Endothelial cell of hepatic sinusoid (primary cell): ENCODE data around the gene PRKAR1B.
"Not testable (repeated sequence)": the region's sequence is repeated elsewhere in the genome, so short reads cannot be mapped to it uniquely, and the experiment has no call there.

Source experiments
- in situ Hi-C: cut with HindIII; loops from 2 replicates; pipeline ENCODE4 v1.10.0; 2017; ENCODE audit warnings: low sequenced_read_pairs

PRKAR1B gene

DNA sequence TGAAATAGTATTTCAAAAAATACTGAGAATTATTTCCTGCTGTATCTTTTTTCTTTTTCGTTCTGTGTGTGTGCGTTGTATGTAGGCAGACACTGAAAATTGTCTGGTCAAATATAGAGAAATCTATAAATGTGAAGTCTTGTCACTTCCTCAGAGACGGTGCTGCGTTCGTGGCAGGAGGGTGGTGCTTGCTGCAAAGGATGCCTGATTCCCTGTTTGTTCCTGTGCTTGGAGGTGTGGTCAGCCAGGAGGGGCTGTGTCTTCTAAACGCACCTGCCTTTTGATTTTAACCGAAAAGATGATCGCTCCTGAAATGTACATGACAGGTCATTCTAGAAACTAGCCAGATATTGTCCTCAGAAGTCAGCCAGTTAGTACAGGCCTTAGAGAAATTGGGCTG, 32.5 kb upstream of the PRKAR1B start:
- in situ Hi-C loops: no loop called here

DNA sequence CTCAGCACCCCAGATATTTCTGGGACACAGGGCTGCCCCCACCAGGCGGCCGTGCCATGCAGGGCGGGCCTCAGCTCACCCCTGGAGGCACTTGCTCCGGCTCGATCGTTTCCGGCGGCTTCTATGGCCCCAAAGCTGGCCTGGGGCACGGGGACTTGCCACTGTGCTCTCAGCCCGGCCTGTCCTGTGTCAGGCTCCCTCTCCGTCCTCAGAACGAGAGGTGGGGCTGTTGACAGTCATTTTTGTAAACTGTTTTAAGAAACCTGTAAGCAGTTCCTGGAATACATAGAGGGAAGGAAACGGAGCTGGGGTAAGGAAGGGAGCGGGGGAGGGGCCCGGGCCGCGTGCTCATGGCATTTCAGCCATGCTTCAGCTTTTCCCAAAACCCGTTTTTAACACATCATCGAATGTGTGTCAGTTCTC, 30.7 kb upstream of the PRKAR1B start:
- in situ Hi-C loops: no loop called here

DNA sequence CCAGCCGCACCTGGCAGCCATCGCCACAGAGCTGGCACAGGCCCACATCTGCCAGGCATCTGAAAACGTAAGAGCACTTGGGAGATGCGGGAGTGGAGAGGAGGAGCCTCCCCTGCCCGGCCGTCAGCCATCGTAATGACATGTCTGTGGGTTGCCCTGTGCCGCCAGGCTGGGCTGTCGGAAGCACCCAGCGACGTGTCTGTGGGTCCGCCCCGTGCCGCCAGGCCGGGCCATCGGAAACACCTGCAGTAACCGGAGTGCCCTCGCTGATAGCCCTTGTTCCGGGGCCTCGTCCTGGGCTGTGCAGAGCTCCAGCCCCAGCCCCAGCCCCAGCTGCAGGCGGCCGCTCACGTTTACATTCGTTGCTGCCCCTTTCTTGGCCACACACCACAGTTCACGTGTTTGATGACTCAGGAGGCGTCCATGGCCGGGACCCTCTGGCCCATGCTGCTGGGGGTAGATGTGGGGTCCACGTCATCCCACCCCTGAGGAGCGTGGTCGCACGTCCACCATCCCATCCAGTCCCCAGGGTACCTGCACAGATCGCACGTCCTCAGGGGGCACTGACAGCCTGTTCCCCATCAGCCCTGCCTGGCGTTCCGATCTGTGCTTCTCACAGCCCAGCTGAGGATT, 30.0 kb upstream of the PRKAR1B start:
- in situ Hi-C loops: no loop called here

DNA sequence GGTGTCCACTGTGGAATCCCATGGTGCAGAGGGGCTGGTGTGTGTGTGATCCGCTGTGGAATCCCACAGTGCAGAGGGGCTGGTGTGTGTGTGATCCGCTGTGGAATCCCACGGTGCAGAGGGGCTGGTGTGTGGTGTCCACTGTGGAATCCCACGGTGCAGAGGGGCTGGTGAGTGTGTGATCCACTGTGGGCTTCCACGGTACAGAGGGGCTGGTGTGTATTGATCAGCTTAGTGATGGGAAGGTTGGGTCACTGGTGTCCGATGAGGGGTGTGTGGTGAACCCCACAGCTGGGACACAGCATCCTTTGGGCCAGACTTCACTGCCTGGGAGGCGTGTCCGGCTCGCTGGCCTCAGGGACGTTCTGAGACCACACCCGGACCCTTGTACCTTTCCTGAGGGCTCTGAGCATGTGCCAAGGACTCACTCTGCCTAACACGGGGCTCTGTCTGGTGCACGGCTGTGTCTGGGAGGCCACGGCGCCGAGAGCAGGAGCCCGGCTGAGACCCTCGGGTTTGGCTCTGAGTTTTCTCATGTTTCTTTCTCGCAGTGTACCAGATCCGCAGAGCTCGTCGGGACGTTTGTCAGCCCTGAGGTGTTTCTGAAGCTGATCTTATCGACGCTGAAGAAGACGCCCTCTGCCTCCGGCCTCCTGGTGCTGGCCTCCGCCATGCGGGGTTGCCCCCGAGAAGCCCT, 29.3 kb upstream of the PRKAR1B start:
- in situ Hi-C loops: no loop called here

DNA sequence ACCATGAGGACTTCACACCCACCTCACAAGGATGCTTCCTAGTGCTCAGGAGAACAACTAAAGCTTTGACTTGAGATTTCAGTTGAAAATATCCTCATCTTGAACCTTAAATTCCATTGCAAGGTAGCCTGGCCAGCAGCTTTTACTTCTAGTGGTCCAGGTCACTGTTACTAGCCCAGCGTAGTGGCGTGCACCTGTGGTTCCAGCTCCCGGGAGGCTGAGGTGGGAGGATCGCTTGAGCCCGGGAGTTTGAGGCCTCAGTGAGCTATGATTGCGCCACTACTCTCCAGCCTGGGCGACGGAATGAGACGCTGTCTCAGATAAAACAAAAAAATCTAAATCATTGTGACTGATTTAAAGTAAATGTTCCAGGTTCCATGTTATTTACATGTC, 28.3 kb upstream of the PRKAR1B start:
- in situ Hi-C loops: no loop called here

DNA sequence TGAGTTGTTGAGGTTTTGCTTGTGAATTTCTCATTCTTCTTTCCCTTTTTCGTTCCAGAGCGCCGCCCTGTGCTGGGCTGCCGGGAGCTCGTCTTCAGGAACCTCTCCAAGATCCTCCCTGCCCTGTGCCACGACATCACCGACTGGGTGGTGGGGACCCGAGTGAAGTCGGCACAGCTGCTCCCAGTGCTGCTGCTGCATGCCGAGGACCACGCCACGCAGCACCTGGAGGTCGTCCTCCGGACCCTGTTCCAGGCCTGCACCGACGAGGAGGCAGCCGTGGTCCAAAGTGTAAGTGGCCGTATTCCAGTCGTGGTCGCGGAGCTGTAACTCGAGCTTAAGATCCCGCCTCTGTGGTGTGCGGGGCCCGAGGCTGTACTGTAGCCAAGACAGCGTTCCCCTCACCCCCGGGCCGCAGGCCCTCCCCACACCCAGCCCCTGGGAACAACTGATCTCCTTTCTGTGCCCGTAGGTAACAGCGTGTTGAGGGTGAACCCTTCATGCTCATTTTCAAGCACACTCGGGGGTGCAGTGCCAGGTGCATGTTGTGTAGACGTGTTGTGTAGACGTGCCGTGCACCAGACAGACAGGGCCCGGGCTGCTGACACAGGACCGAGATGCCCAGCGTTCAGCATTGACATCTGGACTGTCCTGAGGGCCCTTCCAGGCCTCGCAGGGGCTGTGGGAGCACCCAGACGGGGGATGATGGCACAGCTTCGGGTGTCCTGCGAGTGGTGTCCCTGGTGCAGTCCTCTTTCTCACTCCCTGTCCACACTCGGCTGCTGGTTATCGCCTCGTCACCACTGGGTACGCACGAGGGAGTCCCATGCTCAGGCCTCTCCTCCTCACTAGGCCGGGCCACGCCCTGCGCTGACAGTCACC, 27.7 kb upstream of the PRKAR1B start:
- in situ Hi-C loops: no loop called here

DNA sequence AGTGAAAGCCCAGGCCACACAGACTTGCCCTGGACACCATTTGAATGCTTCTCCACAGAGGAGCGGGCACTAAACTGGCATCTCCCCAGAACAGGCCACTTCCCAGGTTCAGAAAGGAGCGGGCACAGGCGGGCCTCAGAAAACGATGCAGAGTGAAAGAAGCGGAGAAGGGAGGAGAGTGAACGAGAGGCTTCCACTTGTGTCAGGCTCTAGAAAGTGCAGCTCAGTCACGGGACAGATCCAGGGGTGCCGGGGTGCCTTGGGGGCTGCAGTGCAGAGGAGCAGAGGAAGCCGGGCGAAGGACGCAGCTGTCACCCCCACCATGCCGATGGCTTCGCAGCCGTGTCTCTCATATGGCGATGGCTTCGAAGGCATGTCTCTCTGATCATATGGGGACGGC, 26.1 kb upstream of the PRKAR1B start:
- in situ Hi-C loops: no loop called here

DNA sequence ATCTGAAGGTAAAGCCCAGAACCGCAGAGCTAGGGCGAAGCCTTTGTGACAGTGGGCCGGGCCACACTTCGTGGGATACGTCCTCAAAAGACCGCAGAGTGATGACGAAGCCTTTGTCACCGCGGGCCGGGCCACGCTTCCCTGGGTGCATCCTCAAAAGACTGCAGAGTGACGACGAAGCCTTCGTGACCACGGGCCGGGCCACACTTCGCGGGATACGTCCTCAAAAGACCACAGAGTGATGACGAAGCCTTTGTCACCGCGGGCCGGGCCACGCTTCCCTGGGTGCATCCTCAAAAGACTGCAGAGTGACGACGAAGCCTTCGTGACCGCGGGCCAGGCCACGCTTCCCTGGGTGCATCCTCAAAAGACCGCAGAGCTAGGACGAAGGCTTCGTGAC, 25.2 kb upstream of the PRKAR1B start:
- in situ Hi-C loops: not testable (repeated sequence)

DNA sequence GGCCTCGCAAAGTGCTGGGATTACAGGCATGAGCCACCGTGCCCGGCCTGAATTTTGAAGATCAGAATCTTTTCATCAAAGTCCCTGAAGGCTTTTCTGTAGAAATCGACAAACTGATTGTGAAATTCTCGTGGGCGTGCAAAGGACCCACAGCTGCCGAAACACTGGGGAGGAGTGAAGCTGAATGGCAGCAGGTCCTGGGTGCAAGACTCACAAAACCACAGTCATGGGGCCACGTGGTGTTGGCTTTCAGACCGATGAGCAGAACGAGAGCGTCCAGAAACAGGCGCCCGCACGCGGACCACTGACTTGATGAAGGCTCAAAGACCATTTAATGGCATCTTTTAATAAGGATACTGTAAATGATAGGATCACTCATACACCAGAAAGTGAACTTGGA, 24.7 kb upstream of the PRKAR1B start:
- in situ Hi-C loops: no loop called here

DNA sequence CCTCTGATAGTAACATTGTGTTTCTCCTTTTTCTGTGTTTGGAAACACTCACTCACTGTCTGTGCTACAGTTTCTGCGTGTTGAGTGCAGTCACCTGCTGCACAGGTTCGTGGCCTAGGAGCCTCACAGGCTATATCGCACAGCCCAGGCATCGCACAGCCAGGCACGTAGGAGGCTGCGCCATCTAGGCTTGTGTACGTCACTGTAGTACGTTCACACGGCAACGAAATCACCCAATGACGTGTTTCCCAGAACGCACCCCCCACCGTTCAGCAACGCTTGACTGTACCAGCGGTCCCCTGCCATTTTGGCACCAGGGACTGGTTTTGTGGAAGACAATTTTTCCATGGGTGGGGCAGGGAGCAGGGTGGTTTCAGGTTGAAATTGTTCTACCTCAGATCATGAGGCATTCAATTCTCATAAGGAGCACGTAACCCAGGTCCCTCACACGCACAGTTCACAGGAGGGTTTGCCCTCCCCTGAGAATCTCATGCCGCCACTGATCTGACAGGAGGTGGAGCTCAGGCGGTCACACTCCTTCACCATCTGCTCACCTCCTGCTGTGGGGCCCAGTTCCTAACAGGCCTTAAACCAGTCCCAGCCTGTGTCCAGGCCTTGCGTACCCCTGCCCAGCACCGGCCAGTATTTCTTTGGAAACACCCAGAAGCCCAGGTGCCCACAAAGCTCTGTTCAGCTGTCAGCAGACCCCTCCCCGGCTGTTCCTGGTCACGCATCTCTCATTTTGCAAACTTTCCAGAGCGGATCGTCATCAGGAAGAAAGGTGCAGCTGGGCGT, 23.2 kb upstream of the PRKAR1B start:
- in situ Hi-C loops: no loop called here

DNA sequence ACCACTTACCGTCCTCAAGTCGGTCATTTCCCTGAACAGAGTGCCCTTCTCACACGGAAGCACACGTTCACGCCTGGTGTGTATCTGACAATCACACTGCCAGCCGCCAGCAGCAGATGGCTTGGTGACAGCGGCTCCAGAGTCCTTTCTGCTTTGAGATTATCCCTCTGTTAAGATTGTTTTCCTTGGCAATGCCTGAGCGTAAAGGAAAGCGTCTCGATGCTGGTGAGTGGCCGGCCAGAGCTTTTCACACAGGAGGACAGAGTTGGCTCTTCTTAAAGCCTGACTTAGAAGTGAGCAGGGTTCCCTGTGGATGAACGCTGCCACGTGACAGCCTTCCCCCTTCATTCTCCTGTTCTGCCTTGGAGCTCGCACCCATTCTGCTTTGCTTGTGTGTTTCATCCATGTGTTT, 22.1 kb upstream of the PRKAR1B start:
- in situ Hi-C loops: loop anchor here (5.0 kb wide), 1 partner anchor 82 kb away; no protein-coding TSS in a partner anchor

DNA sequence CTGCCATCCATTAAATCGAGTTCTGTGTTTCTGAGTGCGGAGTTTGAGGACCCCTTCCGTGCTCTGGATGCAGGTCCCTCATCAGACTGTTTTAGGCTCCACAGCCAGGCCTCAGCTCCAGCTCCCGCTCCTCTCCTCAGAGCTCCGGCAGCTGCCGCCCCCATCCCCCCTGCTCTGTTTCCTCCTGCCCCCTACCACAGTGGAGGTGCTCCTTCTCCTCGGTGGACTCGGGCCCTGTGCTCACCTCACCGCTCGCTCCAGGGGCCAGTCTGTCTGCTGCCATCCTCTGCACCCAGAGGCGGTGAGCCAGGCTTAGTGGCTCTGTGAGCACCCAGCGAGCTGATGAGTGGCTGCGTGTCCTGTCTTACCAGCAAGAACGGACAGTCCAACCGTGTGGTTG, 21.4 kb upstream of the PRKAR1B start:
- in situ Hi-C loops: loop anchor here (5.0 kb wide), 1 partner anchor 81 kb away; no protein-coding TSS in a partner anchor

DNA sequence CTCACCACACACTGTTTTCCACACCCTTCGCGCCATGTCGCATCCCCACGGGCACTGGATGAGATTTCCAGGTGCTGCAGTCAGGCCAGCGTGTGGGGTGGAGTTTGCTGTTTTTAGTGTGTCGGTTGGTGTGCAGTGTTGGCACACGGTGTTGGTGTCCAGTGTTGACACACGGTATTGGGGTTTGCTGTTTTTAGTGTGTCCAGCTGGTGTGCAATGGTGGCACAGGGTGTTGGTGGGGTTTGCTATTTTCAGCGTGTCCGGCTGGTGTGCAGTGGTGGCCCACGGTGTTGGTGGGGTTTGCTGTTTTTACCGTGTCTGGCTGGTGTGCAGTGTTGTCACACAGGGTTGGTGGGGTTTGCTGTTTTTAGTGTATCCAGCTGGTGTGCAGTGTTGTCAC, 20.1 kb upstream of the PRKAR1B start:
- in situ Hi-C loops: loop anchor here (5.0 kb wide), 1 partner anchor 80 kb away; no protein-coding TSS in a partner anchor

DNA sequence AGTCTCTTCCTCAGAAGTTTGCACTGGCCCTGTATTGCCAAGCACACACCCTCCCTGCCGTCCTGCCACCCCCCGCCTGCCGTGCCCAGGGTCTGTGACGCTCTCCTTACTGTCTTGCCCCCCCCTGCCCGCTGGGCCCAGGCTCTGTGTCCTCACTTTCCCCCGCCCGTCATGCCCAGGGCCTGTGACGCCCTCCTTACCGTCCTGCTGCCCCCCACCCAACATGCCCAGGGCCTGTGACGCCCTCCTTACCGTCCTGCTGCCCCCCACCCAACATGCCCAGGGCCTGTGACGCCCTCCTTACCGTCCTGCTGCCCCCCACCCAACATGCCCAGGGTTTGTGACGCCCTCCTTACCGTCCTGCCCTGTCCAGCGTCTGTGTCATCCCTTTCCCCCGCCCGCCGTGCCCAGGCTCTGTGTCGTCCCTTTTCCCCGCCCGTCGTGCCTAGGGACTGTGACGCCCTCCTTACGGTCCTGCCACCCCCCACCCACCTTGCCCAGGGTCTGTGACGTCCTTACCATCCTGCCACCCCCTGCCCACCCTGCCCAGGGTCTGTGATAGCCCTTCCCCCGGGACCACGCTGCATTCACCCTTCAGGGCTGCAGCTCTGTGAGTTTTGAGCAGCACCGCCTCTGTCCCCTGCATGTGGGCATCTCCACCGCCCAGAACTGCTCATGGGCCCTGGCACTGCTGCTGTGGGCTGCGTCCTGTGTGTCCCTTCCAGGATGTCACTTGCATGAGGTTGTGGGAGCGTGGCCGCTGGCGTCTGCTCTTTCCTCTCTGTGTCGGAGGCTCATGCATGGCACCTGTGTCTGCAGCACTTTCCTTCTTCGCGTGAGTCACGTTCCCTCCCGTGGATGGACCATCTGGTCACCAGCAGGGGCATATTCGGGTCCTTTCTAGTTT, 19.3 kb upstream of the PRKAR1B start:
- in situ Hi-C loops: loop anchor here (5.0 kb wide), 1 partner anchor 79 kb away; no protein-coding TSS in a partner anchor

DNA sequence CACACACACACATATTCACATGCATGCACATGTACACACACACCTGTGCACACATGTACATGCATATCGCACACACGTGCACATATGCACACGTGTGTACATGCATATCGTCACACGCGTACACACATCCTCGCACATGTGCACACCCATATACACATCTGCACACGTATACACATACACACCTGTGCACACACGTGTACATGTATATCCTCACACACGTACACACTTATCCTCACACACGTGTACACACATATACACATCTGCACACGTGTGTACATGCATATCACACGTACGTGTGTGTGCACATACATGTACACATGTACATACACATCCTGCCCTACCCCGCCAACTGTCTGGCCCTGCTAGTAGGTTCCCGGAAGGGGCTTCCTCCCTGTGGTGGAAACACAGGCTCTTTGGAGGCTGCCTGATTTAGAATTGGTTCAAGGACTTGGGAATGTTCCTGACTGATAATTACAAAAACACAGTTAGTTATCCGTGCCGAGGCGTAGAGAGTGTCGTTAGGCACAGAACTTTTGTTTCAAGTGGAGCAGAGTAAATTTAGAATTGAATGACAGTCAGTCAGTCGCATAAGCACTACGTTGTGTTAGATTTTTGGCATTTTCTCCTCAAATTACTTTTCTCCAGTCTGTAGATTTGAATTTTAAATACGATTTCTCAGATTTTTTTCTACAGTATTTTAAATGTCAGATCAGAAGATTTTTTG, 18.5 kb upstream of the PRKAR1B start:
- in situ Hi-C loops: loop anchor here (5.0 kb wide), 1 partner anchor 78 kb away; no protein-coding TSS in a partner anchor

DNA sequence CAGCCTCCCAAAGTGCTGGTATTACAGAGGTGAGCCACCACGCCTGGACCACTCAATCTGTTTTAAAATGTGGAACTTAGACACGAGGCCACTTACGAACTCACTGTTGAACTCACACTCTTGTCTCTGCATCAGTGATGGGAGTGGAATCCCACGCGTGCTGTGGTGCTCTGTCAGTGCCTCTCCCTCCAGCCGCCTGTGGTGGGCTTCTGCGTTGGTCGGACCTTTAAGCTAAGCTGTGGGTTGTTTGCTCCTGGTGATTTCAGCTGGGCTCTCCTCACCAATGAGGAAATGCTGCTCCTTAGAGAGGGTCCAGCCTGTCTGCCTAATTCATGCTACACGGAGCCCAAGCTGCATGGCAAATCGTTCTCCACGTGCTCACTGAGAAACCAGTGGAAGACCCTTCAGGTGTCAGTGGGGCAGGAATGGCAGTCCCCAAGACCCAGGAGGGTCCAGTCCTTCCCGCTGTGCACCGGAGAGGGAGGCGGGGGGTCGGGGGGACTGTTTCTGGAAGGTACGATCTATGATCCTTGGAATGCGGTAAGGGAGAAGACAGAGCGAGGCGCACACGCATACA, 17.9 kb upstream of the PRKAR1B start:
- in situ Hi-C loops: loop anchor here (5.0 kb wide), 1 partner anchor 78 kb away; no protein-coding TSS in a partner anchor

DNA sequence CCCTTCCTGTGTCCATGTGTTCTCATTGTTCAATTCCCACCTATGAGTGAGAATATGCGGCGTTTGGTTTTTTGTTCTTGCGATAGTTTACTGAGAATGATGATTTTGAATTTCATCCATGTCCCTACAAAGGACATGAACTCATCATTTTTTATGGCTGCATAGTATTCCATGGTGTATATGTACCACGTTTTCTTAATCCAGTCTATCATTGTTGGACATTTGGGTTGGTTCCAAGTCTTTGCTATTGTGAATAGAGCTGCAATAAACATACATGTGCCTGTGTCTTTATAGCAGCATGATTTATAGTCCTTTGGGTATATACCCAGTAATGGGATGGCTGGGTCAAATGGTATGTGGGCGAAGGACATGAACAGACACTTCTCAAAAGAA, 17.0 kb upstream of the PRKAR1B start:
- in situ Hi-C loops: not testable (repeated sequence)

DNA sequence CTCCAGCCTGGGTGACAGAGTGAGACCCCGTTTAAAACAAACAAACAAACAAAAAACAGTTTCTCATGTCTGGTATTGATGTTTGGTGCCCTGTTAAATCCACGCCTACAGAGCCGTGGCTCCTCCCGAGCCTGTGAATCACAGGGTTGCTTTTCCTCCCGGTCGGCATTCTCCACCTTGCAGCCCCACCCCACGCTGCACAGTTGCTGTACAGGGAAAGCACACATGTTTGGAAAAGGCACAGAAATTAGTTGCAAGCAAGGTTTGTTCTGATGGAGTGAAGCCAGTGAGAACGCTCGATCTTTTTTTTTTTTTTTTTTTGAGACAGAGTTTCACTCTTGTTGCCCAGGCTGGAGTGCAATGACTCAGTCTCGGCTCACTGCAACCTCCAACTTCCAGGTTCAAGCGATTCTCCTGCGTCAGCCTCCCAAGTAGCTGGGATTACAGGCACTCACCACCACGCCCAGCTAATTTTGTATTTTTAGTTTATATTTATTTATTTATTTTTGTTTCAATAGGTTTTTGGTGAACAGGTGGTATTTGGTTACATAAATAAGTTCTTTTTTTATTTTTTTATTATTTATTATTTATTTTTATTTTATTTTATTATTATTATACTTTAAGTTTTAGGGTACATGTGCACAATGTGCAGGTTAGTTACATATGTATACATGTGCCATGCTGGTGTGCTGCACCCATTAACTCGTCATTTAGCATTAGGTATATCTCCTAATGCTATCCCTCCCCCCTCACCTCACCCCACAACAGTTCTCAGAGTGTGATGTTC, 16.5 kb upstream of the PRKAR1B start:
- in situ Hi-C loops: not testable (repeated sequence)
